ENCODE measurements around the gene CAPZA1. TPM values are rescaled to one million over a fixed set of nuclear protein-coding genes. Genes with fewer than 3 reads are reported as not detected.

The CAPZA1 gene
- total RNA-seq, 2 experiments from 2014 or later = 166 to 179 TPM

DNA sequence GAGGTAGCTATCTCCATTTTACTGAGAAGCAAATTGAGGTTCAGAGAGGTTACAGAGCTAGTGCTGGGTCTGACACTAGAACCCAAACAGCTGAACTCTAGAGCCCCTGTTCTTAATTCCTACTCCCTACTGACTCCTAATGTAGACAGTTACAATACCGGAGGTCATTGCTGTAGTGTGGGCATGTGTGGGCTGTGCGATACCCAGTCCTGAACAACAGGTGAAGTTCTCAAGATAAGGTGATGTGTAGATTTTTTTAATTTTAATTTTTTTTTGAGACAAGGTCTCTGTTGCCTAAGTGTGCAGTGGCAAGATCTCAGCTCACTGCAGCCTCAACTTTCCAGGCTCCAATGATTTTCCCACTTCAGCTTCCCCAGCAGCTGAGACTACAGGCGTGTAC, 88.9 kb downstream of the CAPZA1 start:
- ChIA-PET POLR2A (interaction anchor here (0.6 to 3.3 kb wide), 2 partner anchors 33 to 407 kb away, joined by 5 to 13 read pairs; partner anchors contain the start of gene MOV10), CTCF (interaction anchor here (1.1 to 2.3 kb wide), 6 partner anchors 10 to 364 kb away, joined by 3 to 13 read pairs (median 4); partner anchors contain the start of gene LRIG2)
- Mint-ChIP-seq H3K4me1 (ENCODE audit: low read depth) (peaks cover 38% of the 10 kb centered on the region), H3K27ac (no peak overlapping the region), H3K9me3 (no peaks in the 10 kb centered on the region), H3K36me3 (ENCODE audit: low read depth) (no peaks in the 10 kb centered on the region), H3K4me3 (peak overlapping the region; percentile 80), H3K27me3 (peaks cover 11% of the 10 kb centered on the region)
- Histone ChIP-seq H3K9me3 (ENCODE audit: control insufficient read depth in 1 of 2, insufficient read depth in 1 of 2, low read length in 2 of 2) (no peaks in the 10 kb centered on the region), H3K27ac (ENCODE audit: low read depth in 1 of 2, low read length in 2 of 2) (no peak overlapping the region), H3K4me3 (ENCODE audit: low read length) (no peak overlapping the region), H3K27me3 (ENCODE audit: control insufficient read depth in 1 of 2, insufficient read depth in 2 of 2, low read length in 2 of 2) (no peaks in the 10 kb centered on the region), H3K36me3 (ENCODE audit: insufficient read depth, low read length) (no peaks in the 10 kb centered on the region), H3K4me1 (ENCODE audit: insufficient read depth, low read length) (peaks cover 37% of the 10 kb centered on the region)
- TF ChIP-seq, protein P1, sequence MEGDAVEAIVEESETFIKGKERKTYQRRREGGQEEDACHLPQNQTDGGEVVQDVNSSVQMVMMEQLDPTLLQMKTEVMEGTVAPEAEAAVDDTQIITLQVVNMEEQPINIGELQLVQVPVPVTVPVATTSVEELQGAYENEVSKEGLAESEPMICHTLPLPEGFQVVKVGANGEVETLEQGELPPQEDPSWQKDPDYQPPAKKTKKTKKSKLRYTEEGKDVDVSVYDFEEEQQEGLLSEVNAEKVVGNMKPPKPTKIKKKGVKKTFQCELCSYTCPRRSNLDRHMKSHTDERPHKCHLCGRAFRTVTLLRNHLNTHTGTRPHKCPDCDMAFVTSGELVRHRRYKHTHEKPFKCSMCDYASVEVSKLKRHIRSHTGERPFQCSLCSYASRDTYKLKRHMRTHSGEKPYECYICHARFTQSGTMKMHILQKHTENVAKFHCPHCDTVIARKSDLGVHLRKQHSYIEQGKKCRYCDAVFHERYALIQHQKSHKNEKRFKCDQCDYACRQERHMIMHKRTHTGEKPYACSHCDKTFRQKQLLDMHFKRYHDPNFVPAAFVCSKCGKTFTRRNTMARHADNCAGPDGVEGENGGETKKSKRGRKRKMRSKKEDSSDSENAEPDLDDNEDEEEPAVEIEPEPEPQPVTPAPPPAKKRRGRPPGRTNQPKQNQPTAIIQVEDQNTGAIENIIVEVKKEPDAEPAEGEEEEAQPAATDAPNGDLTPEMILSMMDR (IDR thresholded peaks at IDR 0.05) = no peak
- intact Hi-C loops (cut with DNase I, micrococcal nuclease) = loop anchor here (2.0 to 5.0 kb wide), 2 partner anchors 206 kb away; no protein-coding TSS in a partner anchor
- DNase-seq (no peak), ATAC-seq (ENCODE audit: poor library complexity) (no peak)

DNA sequence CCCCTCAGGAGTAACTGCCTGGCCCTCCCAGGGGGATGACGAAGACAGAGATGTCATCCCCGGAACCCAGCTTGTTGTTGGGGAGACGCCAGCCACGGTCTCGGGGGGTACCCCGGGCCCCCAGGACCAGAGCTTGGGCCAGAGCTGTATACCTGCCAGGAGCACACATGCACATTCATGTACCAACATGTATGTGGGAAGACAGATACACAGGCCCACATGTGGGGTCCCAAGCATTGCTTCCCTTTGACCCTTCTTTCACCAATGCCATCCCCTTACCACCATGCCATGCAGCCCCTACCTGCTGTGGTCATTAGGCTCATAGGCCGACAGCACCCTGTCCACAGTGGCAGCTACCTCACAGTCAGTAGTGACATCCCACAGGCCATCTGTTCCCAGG, 90.5 kb downstream of the CAPZA1 start:
- Histone ChIP-seq H3K27me3 (ENCODE audit: control insufficient read depth in 1 of 2, insufficient read depth in 2 of 2, low read length in 2 of 2) (peaks cover 8 to 10% of the 10 kb centered on the region in 2 experiments), H3K36me3 (ENCODE audit: insufficient read depth, low read length) (no peaks in the 10 kb centered on the region), H3K4me1 (ENCODE audit: insufficient read depth, low read length) (peaks cover 38% of the 10 kb centered on the region), H3K9me3 (ENCODE audit: control insufficient read depth in 1 of 2, insufficient read depth in 1 of 2, low read length in 2 of 2) (peaks cover 0 to 5% of the 10 kb centered on the region in 2 experiments), H3K27ac (ENCODE audit: low read depth in 1 of 2, low read length in 2 of 2) (no peak overlapping the region), H3K4me3 (ENCODE audit: low read length) (no peak overlapping the region)
- Mint-ChIP-seq H3K27me3 (peaks cover 17% of the 10 kb centered on the region), H3K4me3 (no peak overlapping the region), H3K4me1 (ENCODE audit: low read depth) (peaks cover 29% of the 10 kb centered on the region), H3K9me3 (no peaks in the 10 kb centered on the region), H3K36me3 (ENCODE audit: low read depth) (no peaks in the 10 kb centered on the region), H3K27ac (no peak overlapping the region)
- no peak for ATAC-seq (ENCODE audit: poor library complexity)
- CTCF ChIA-PET = interaction anchor here (1.5 kb wide), 1 partner anchor 8 kb away, joined by 5 read pairs; a partner anchor contains a TSS
- DNase-seq = peak in 1 of 14 experiments; percentile 9
- TF ChIP-seq, protein P1 (IDR thresholded peaks at IDR 0.05) = no peak
- POLR2A ChIA-PET = no interaction called here
- intact Hi-C loops (cut with DNase I, micrococcal nuclease) = loop anchor here in 1 of 2 experiments (10.0 kb wide), 1 partner anchor 1105 kb away; the partner anchor contains the start of gene RSBN1

DNA sequence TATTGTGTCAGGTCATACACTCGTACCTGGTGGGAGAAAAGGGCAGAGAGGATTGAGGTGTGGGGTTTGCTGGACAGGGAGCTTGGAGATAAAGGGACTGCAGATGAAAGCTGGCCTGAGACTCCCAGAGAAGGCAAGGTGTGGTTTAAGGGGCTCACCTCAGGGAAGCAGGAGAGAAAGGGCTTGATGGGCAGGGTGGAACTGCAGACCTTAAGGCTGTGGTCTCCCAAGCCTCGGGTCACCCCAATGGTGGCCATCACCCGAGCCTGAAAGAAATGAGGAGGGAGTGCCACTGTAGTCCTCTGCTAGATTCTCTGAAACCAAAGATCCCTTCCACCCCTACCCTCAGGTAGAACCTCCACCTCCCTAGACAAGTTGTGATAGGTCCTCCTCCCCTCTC, 91.0 kb downstream of the CAPZA1 start:
- no peaks in the 10 kb centered on the region for H3K36me3 Mint-ChIP-seq (ENCODE audit: low read depth)
- no peak overlapping the region for H3K4me3 Mint-ChIP-seq
- ATAC-seq (ENCODE audit: poor library complexity) = no peak
- Histone ChIP-seq H3K27me3 (ENCODE audit: control insufficient read depth in 1 of 2, insufficient read depth in 2 of 2, low read length in 2 of 2) (peaks cover 8 to 10% of the 10 kb centered on the region in 2 experiments), H3K9me3 (ENCODE audit: control insufficient read depth in 1 of 2, insufficient read depth in 1 of 2, low read length in 2 of 2) (peaks cover 0 to 5% of the 10 kb centered on the region in 2 experiments), H3K27ac (ENCODE audit: low read depth in 1 of 2, low read length in 2 of 2) (no peak overlapping the region), H3K4me3 (ENCODE audit: low read length) (no peak overlapping the region), H3K4me1 (ENCODE audit: insufficient read depth, low read length) (peaks cover 36% of the 10 kb centered on the region), H3K36me3 (ENCODE audit: insufficient read depth, low read length) (no peaks in the 10 kb centered on the region)
- ChIA-PET CTCF (no interaction called here), POLR2A (interaction anchor here (0.9 kb wide), 1 partner anchor 8 kb away, joined by 4 read pairs; no protein-coding TSS in a partner anchor)
- H3K27me3 Mint-ChIP-seq = peaks cover 17% of the 10 kb centered on the region
- no peaks in the 10 kb centered on the region for H3K9me3 Mint-ChIP-seq
- intact Hi-C loops (cut with DNase I, micrococcal nuclease) = loop anchor here in 1 of 2 experiments (10.0 kb wide), 1 partner anchor 1104 kb away; the partner anchor contains the start of gene RSBN1
- no peak for DNase-seq
- TF ChIP-seq, protein P1 (IDR thresholded peaks at IDR 0.05) = no peak
- no peak overlapping the region for H3K27ac Mint-ChIP-seq
- H3K4me1 Mint-ChIP-seq (ENCODE audit: low read depth) = peaks cover 29% of the 10 kb centered on the region
